ENCODE results near the gene COL23A1.
"Not testable (repeated sequence)": the region's sequence is repeated elsewhere in the genome, so short reads cannot be mapped to it uniquely, and the experiment has no call there.

Gene COL23A1

DNA sequence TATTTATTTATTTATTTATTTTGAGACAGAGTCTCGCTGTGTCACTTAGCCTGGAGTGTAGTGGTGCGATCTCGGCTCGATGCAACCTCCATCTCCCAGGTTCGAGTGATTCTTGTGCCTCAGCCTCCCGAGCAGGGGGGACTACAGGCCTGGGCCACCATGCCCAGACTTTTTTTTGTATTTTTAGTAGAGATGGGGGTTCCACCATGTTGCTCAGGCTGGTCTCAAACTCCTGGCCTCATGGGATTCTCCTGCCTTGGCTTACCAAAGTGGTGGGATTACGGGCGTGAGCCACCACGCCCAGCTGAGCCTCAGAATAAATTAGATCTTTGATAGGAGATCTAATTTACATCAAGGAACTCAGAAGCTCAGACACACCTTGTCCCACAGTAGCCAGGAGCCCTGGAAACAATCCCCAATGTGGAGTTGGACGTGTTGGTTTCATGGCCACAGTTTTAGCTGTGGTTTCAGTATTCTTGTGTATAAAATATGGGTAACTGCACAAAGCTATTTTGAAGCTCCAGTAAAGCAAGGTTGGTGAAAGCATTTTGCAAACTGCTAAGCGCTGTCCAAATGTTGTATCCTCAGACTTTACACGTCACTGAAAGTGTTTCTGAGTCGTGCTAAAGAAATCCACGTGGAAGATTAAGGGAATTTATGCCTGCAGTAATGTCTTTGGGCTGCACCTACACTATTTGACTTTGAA lies 388.8 kb downstream of the COL23A1 start:
- H3K4me1 Mint-ChIP-seq = peaks cover 20% of the 10 kb centered on the region
- no peak for DNase-seq
- H3K36me3 Mint-ChIP-seq (ENCODE audit: low read depth) = peaks cover 11% of the 10 kb centered on the region
- H3K27ac Mint-ChIP-seq = no peak overlapping the region
- no peak overlapping the region for H3K4me3 Mint-ChIP-seq
- H3K9me3 Mint-ChIP-seq = no peaks in the 10 kb centered on the region
- TF ChIP-seq, protein P1, sequence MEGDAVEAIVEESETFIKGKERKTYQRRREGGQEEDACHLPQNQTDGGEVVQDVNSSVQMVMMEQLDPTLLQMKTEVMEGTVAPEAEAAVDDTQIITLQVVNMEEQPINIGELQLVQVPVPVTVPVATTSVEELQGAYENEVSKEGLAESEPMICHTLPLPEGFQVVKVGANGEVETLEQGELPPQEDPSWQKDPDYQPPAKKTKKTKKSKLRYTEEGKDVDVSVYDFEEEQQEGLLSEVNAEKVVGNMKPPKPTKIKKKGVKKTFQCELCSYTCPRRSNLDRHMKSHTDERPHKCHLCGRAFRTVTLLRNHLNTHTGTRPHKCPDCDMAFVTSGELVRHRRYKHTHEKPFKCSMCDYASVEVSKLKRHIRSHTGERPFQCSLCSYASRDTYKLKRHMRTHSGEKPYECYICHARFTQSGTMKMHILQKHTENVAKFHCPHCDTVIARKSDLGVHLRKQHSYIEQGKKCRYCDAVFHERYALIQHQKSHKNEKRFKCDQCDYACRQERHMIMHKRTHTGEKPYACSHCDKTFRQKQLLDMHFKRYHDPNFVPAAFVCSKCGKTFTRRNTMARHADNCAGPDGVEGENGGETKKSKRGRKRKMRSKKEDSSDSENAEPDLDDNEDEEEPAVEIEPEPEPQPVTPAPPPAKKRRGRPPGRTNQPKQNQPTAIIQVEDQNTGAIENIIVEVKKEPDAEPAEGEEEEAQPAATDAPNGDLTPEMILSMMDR (IDR thresholded peaks at IDR 0.05) = no peak
- peaks cover 5% of the 10 kb centered on the region for H3K27me3 Mint-ChIP-seq (ENCODE audit: low read depth, poor library complexity)

DNA sequence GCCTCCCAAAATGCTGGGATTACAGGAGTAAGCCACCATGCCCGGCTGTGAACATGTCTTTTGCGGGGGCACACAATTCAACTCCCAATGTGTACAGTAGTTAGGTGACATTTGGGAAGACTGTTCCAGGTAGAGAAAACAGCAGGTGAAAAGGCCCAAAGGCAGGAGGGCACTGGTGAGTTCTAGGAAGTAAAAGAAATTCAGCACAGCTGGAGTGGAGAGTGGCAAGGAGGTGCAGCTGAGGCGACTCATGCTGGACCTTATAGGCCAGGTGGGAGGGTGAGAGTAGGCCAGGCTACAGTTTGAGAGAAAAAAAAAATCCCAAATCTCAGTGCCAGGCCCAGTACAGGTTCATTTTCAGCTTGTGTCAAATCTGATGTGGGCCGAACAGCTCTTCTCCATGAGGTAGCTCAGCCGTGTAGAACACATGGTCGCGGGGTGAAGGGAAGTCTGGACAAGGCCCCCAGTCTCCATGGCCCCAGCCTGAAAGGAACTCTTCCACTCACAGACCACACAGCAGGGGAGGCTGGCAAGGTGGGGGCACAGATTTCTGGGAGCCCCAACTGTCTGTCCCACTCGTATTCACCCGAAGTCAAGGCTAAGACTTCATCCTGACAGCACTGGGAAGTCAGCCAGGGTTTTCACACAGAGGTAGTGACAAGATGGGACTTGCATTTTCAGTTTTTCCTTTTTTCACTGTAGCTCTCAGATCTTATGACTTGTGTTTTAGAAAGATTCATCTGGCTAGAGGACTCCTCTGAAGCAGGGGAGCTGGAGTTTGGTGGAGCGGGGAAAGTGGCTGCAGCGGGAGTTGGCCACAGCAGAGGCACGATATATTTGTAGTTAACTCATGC lies 390.4 kb downstream of the COL23A1 start:
- TF ChIP-seq, protein P1 (IDR thresholded peaks at IDR 0.05) = no peak
- peaks cover 18% of the 10 kb centered on the region for H3K4me1 Mint-ChIP-seq
- no peak overlapping the region for H3K4me3 Mint-ChIP-seq
- H3K9me3 Mint-ChIP-seq = no peaks in the 10 kb centered on the region
- H3K27ac Mint-ChIP-seq = no peak overlapping the region
- H3K27me3 Mint-ChIP-seq (ENCODE audit: low read depth, poor library complexity) = peaks cover 11% of the 10 kb centered on the region
- no peaks in the 10 kb centered on the region for H3K36me3 Mint-ChIP-seq (ENCODE audit: low read depth)
- no peak for DNase-seq

DNA sequence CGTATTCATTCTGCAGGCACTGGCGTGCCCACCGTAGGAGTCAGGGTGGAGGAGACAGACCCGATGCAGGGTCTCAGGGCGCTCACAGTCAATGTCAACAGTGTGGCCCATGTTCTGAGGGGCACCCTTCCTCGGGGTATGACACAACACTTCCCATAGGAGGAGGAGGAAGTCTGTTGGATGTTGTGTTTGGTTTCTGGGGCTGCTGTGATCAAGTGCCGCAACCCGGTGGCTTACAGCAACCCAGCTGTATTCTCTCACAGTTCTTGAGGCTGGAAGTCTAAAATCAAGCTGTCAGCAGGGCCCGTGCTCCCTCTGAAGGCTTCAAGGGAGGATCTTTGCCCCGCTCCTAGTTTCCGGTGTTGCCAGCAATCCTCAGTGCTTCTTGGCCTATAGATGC lies 391.5 kb downstream of the COL23A1 start:
- no peaks in the 10 kb centered on the region for H3K9me3 Mint-ChIP-seq
- H3K36me3 Mint-ChIP-seq (ENCODE audit: low read depth) = no peaks in the 10 kb centered on the region
- no peak overlapping the region for H3K4me3 Mint-ChIP-seq
- TF ChIP-seq, protein P1 (IDR thresholded peaks at IDR 0.05) = no peak
- no peak overlapping the region for H3K27ac Mint-ChIP-seq
- H3K27me3 Mint-ChIP-seq (ENCODE audit: low read depth, poor library complexity) = peaks cover 13% of the 10 kb centered on the region
- no peak for DNase-seq
- H3K4me1 Mint-ChIP-seq = peaks cover 27% of the 10 kb centered on the region

DNA sequence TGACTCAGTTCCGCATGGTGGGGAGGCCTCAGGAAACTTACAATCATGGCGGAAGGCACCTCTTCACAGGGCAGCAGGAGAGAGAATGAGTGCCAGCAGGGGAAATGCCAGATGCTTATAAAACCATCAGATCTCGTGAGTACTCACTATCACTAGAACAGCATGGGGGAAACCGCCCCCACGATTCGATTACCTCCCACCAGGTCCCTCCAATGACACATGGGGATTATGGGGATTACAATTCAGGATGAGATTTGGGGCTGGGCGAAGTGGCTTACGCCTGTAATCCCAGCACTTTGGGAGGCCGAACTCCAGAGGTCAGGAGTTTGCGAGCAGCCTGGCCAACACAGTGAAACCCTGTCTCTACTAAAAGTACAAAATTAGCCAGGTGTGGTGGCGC lies 392.0 kb downstream of the COL23A1 start:
- H3K27ac Mint-ChIP-seq; H3K4me3 Mint-ChIP-seq; H3K9me3 Mint-ChIP-seq; DNase-seq; H3K36me3 Mint-ChIP-seq (ENCODE audit: low read depth): not testable (repeated sequence)
- Mint-ChIP-seq H3K27me3 (ENCODE audit: low read depth, poor library complexity) (peaks cover 17% of the 10 kb centered on the region), H3K4me1 (peaks cover 32% of the 10 kb centered on the region)

DNA sequence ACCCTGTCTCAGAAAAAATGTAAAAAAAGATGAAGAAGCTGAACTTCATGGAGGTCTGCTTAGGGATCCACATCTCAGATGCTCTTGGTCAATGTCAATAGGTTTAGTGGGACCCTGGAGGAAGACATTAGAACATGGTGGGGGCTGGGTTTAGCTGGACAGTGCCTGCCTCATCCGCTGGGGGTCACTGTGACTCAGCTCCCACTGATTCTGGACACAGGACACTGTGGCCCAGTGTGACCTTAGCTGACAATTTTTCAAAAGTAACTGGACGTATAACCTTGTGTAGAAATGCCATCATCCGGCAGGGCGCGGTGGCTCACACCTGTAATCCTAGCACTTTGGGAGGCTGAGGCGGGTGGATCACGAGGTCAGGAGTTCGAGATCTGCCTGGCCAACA lies 393.2 kb downstream of the COL23A1 start:
- TF ChIP-seq, protein P1 (IDR thresholded peaks at IDR 0.05) = peak; percentile 24
- peaks cover 15% of the 10 kb centered on the region for H3K9me3 Mint-ChIP-seq
- no peak for DNase-seq
- H3K4me1 Mint-ChIP-seq = peaks cover 31% of the 10 kb centered on the region
- no peak overlapping the region for H3K27ac Mint-ChIP-seq
- H3K27me3 Mint-ChIP-seq (ENCODE audit: low read depth, poor library complexity) = peaks cover 21% of the 10 kb centered on the region
- H3K36me3 Mint-ChIP-seq (ENCODE audit: low read depth) = peaks cover 7% of the 10 kb centered on the region
- no peak overlapping the region for H3K4me3 Mint-ChIP-seq

DNA sequence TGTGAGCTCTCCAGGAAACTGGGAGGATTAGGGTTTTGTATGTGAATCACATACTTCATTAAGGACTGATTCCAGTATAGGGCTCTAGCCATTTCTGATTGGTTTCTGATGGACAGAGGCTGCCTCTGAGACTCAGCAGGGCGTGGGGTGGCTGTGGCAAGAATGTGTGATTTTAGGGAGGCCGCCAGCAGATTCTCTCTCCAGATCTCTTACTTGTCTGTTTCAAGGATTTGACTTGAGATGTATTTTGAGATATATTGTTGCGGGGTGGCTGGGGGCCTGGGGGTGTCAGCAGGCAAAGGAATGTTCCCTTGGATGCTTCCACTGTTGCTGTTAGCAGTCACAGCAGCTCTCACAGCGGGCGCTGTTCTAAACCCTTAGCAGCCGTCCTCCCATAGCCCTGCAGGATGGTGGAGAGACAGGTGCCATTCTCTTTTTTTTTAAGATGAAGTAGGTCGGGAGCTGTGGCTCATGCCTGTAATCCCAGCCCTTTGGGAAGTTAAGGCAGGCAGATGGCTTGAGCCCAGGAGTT lies 393.8 kb downstream of the COL23A1 start:
- H3K27ac Mint-ChIP-seq = no peak overlapping the region

More for the DNA sequence above, 393.8 kb downstream of the COL23A1 start:
- Mint-ChIP-seq H3K4me3 (no peak overlapping the region), H3K9me3 (peaks cover 18% of the 10 kb centered on the region), H3K4me1 (peaks cover 27% of the 10 kb centered on the region), H3K36me3 (ENCODE audit: low read depth) (peaks cover 7% of the 10 kb centered on the region), H3K27me3 (ENCODE audit: low read depth, poor library complexity) (peaks cover 21% of the 10 kb centered on the region)
- TF ChIP-seq, protein P1 (IDR thresholded peaks at IDR 0.05) = no peak
- DNase-seq = no peak

Data from nephron progenitor cell (in vitro differentiated cells).